GM18502 (cell line): ENCODE results near the gene PLCB1.
A peak's percentile ranks its signal among the peaks of the same experiment; 100 is the strongest.

Source experiments
- ATAC-seq: cut with Tn5 transposase; IDR thresholded peaks from one replicate; pipeline ENCODE4 v1.9.1; 2021; ENCODE audit warnings: mild to moderate bottlenecking; ENCODE audit not compliant: unreplicated experiment, poor library complexity

The PLCB1 gene

GRCh38 chr20:8389381-8390036 lies 257.4 kb downstream of the PLCB1 start:
- no peak for ATAC-seq

- no peak for ATAC-seq
Observed at GRCh38 chr20:8390037-8390433, 258.0 kb downstream of the PLCB1 start.

GRCh38 chr20:8390500-8390899 lies 258.4 kb downstream of the PLCB1 start:
- ATAC-seq, result no peak

GRCh38 chr20:8393381-8393780 lies 261.3 kb downstream of the PLCB1 start:
- ATAC-seq, result no peak

- ATAC-seq, result peak; percentile 90
Observed at GRCh38 chr20:8394308-8394945, 262.4 kb downstream of the PLCB1 start.

DNA sequence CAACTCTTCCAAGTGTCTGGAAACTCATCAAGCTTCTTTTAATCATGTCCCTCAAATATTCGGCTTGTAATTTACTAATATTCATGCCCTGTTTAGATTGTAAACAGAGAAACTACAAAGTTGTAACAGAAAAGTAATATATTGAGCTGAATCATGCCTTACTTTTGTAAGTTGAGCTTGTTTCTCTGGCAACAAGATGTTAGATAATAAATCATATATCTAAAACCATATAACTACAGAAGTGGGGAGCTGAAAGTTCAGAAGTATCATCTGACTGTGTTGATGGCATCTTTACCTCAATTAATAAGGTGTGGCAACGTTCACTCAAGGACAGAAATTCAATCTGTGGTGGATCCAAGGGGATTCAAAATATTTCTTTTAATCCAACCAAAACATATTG lies 263.9 kb downstream of the PLCB1 start:
- ATAC-seq, result no peak

DNA sequence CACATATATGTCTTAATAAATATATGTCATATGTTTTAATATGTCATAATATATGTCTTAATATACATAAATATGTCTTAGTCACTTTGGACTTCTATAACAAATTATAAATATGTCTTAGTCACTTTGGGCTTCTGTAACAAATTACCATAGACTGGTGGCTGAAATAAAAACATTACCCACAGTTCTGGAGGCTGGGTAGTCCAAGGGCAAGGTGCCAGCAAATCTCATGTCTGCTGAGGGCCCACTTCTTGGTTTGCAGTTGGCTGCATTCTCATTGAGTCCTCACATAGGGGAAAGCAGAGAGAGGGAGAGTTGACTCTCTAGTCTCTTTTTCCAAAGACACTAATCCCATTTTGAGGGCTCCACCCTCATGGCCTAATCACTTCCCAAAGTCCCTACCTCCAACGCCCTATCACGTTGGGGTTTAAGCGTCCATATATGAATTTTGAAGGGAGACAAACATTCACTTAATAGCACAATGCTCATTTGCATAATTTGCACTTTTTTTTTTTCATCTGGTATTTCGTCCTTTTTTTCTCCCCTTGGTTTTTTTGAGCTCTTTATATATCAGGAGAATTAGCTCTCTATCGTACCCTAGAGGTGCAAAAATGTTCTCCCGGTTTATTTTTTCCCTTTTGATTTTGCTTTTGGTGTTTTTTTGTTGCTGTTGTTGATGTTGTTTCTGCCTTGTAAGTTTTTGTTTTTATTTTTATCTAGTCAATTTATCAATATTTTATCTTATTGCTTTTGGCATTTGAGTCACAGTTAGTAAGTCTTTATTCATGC lies 266.4 kb downstream of the PLCB1 start:
- no peak for ATAC-seq

DNA sequence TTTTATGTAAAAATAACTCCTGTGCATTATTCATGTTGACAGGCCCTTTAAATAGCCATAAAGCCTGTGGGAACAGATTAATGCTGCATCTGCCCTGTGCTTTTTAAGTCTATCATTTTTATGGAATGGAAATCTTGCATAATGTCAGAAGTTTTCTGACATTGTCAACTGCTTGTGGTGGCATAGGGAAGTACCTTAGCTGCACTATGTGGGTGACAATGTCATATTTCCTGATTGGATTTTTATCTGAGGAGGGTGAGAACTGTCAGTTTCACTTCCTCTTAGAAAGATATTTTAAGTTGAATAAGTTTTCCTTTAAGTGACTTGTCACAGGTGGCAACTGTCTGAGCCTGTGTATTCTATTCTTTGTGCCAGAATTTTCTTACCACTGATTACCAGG lies 267.9 kb downstream of the PLCB1 start:
- peak; percentile 98 for ATAC-seq

DNA sequence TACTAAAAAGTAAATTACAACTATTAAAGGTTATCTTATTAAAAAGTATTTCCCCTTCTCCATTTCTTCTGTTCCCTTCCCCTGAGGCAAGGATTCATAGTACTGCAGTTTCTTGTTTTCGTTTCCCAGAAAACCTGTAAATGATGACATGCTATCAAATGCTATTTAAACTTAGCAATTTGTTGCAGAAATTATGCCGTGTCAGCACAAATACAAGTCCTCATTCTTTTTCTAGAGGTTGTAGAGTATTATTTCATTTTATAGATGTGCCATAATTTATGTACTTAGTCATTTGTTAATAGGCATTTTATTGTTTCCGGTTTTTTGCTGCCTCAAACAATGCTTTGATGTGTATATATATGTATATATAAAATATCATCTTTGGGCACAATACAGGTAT lies 268.4 kb downstream of the PLCB1 start:
- ATAC-seq, result no peak

- ATAC-seq, result no peak
Observed at GRCh38 chr20:8401556-8401955, 269.5 kb downstream of the PLCB1 start.

DNA sequence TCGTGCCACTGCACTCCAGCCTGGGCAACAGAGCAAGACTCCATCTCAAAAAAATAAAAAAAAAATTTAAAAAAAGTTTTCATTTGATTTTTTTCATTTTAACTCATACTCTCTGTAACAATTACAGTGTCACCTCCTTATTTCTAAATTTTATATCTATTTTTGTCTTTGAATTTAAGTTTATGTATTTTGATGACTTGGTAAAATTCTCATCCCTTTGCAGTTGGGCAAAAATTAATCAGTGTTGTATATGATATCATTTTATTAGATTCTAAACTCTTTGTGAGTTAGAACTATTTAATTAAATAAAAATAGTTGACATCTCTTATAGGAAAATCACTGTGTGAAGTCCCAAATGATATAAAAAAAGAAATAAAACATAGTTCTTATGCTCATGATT lies 270.7 kb downstream of the PLCB1 start:
- ATAC-seq, result no peak

- no peak for ATAC-seq
Observed at GRCh38 chr20:8404912-8405635, 273.0 kb downstream of the PLCB1 start.

- ATAC-seq, result no peak
Observed at GRCh38 chr20:8406391-8406790, 274.3 kb downstream of the PLCB1 start.

DNA sequence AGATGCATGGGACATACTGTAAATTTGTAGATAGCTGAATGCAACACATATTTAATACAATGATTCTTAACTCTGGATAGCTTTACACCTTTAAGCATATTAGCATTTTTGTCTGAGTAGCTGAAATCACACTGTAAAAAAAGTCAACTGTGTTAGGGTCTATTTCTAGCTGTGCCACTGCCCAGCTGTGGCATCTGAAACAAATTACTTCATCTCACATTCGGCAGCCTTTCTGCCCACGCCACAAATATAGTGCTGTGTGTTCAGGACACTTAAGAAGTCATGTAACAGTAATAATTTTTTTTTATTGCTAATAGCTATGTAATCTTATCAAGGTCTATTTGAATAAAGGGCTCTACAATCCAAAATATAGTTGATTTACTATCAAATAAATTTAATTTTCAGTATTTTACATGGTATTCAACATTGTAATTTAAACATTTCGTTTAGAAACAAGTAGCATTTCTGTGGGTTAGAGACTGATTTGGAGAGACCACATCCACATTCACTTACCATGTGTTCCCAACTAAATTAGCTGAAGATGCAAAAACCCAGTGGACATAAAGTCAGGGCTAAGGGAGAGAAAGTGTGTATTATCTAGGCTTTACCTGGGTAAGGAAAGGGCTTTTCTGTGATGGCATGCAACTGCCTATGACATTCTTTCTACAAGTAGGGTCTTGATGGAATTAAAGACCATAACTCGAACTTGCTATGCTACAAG lies 276.7 kb downstream of the PLCB1 start:
- peak; percentile 41 for ATAC-seq

DNA sequence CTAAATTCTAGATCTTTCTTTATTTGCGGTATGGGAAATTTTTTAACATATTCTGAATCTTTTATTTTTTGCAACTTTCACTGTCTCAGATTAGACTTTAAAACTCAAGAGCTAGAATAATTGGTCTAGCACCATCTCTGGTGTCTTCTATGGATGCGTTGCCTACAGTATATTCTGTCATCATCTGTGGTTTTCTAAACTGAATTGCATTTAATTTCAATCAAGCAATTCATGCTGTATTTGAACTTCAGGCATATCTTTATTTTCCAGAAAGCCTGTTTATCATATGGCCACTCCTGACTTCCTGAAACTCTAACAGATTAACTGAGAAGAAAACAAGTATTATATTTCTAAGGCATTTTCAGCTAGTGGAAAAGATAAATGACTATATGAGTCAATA lies 281.6 kb downstream of the PLCB1 start:
- no peak for ATAC-seq

GRCh38 chr20:8414586-8415274 lies 282.7 kb downstream of the PLCB1 start:
- no peak for ATAC-seq

DNA sequence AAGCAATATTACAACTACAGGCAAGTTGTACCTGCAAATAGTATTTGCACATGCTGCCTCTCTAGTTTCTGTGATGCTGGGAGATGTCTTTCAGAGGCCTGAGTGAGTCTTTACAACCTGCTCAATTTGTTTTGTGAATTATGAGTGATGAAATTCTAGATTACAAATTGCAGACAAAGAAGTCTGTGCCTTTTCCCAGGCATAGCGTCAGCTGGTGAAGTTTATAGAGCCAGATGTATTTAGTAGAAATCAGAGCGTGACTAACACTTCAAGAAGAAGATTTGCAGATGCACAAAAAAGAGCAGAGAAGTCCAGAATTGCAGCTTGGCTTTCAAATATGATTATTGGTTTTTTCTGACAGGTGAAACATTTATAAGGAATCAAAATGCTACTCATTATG lies 289.9 kb downstream of the PLCB1 start:
- no peak for ATAC-seq

GRCh38 chr20:8423482-8423881 lies 291.4 kb downstream of the PLCB1 start:
- ATAC-seq, result no peak

DNA sequence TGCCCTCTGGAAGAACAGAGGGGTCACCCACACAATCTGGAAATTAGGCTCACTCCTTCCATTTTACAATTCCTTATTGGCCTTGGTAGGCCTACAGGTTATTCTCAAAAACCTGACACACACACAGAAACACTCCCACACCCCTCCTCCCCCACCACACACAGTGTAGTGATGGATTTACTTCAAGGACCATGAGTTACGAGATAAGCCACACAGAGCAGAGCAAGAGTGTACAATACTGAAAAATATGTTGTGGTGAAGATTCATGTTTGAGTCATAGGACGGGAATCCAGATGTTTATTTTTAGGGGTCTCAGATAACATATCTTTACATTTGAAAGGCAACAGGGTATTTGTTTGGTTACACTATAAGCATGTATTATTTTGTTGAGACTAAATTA lies 291.9 kb downstream of the PLCB1 start:
- ATAC-seq, result peak; percentile 45

GRCh38 chr20:8425016-8425415 lies 292.9 kb downstream of the PLCB1 start:
- no peak for ATAC-seq
